ENCODE data around the gene PAQR3. TPM values are rescaled to one million over a fixed set of nuclear protein-coding genes. Genes with fewer than 3 reads are reported as not detected.
"Not testable (repeated sequence)": the region's sequence is repeated elsewhere in the genome, so short reads cannot be mapped to it uniquely, and the experiment has no call there.

The PAQR3 gene
- polyA plus RNA-seq, 2 donors = 2.1 to 4.0 TPM

DNA sequence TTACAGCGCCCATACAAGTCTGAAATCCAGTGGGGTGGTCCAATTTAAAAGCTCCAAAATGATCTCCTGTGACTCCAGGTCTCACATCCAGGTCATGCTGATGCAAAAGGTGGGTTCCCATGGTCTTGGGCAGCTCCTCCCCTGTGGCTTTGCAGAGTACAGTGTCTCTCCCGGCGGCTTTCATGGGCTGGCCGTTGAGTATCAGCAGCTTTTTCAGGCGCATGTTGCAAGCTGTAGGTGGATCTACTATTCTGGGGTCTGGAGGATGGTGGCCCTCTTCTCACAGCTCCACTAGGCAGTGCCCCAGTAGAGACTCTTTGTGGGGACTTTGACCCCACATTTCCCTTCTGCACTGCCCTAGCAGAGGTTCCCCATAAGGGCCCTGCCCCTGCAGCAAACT, 70.5 kb downstream of the PAQR3 start:
- not testable (repeated sequence) for H3K4me3 ChIP-seq (ENCODE audit: low read depth in 1 of 2, low read length in 2 of 2); H3K36me3 ChIP-seq (ENCODE audit: control insufficient read depth in 2 of 2, insufficient read depth in 2 of 2, low read length in 1 of 2); H3K27ac ChIP-seq (ENCODE audit: low read depth in 2 of 2, low read length in 1 of 2); H3K4me1 ChIP-seq (ENCODE audit: control insufficient read depth in 2 of 2, insufficient read depth in 2 of 2, low read length in 1 of 2); H3K27me3 ChIP-seq (ENCODE audit: control insufficient read depth in 1 of 2, insufficient read depth in 2 of 2, low read length in 2 of 2); H3K9me3 ChIP-seq (ENCODE audit: control insufficient read depth in 2 of 2, insufficient read depth in 1 of 2, low read depth in 1 of 2, low read length in 1 of 2)
- WGBS, 2 donors = 96 to 97% methylated on average over 5 of the region's 5 CpGs

DNA sequence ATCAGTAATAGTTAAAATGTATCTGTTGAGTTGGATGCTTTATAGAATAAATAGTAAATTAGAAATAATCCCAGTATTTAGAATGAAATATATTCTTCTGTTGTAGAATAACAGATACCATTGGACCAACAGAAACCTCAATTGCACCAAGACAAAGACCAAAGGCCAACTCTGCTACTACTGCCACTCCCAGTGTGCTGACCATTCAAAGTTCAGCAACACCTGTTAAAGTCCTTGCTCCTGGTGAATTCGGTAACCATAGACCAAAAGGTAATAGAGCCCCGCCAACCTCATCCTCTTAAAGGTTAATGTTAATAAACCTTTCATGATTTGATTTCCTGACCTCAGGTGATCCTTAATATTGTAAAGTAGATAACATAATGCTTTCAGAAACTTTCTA, 73.8 kb downstream of the PAQR3 start:
- no peaks in the 10 kb centered on the region for H3K27me3 ChIP-seq (ENCODE audit: control insufficient read depth in 1 of 2, insufficient read depth in 2 of 2, low read length in 2 of 2)
- H3K4me3 ChIP-seq (ENCODE audit: low read depth in 1 of 2, low read length in 2 of 2) = no peak overlapping the region
- H3K9me3 ChIP-seq (ENCODE audit: control insufficient read depth in 2 of 2, insufficient read depth in 1 of 2, low read depth in 1 of 2, low read length in 1 of 2) = no peaks in the 10 kb centered on the region
- WGBS, 2 donors = 74 to 97% methylated on average over 2 of the region's 2 CpGs
- no peak overlapping the region for H3K27ac ChIP-seq (ENCODE audit: low read depth in 2 of 2, low read length in 1 of 2)
- H3K36me3 ChIP-seq (ENCODE audit: control insufficient read depth in 2 of 2, insufficient read depth in 2 of 2, low read length in 1 of 2) = no peaks in the 10 kb centered on the region
- H3K4me1 ChIP-seq (ENCODE audit: control insufficient read depth in 2 of 2, insufficient read depth in 2 of 2, low read length in 1 of 2) = no peaks in the 10 kb centered on the region

GRCh38 chr4:78864405-78865024, 74.7 kb downstream of the PAQR3 start:
- 30 to 32% methylated on average over 3 of the region's 3 CpGs for WGBS, 2 donors
- no peaks in the 10 kb centered on the region for H3K27me3 ChIP-seq (ENCODE audit: control insufficient read depth in 1 of 2, insufficient read depth in 2 of 2, low read length in 2 of 2)
- H3K27ac ChIP-seq (ENCODE audit: low read depth in 2 of 2, low read length in 1 of 2) = no peak overlapping the region
- no peak overlapping the region for H3K4me3 ChIP-seq (ENCODE audit: low read depth in 1 of 2, low read length in 2 of 2)
- H3K9me3 ChIP-seq (ENCODE audit: control insufficient read depth in 2 of 2, insufficient read depth in 1 of 2, low read depth in 1 of 2, low read length in 1 of 2) = no peaks in the 10 kb centered on the region
- H3K4me1 ChIP-seq (ENCODE audit: control insufficient read depth in 2 of 2, insufficient read depth in 2 of 2, low read length in 1 of 2) = no peaks in the 10 kb centered on the region
- no peaks in the 10 kb centered on the region for H3K36me3 ChIP-seq (ENCODE audit: control insufficient read depth in 2 of 2, insufficient read depth in 2 of 2, low read length in 1 of 2)

DNA sequence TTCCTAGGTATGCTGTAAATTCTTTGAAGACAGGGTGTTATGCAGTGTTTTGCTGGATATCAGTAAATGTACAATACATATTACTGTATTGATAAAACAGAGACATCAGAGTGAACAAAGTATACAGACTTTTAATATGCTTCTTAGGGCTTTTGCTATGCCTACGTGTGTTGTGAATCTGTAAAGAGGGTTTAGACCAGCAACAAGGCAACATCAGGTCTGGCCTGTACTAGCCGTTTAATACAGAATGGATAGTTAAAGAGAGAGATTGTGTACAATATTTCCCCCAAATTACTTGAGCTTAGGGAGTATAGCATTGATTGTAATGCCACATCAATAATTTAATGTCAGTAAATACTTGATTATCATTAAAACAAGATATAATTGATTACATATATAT, 75.2 kb downstream of the PAQR3 start:
- no peaks in the 10 kb centered on the region for H3K9me3 ChIP-seq (ENCODE audit: control insufficient read depth in 2 of 2, insufficient read depth in 1 of 2, low read depth in 1 of 2, low read length in 1 of 2)
- WGBS, 2 donors = 74 to 75% methylated on average over 2 of the region's 2 CpGs
- no peak overlapping the region for H3K27ac ChIP-seq (ENCODE audit: low read depth in 2 of 2, low read length in 1 of 2)
- no peak overlapping the region for H3K4me3 ChIP-seq (ENCODE audit: low read depth in 1 of 2, low read length in 2 of 2)
- no peaks in the 10 kb centered on the region for H3K4me1 ChIP-seq (ENCODE audit: control insufficient read depth in 2 of 2, insufficient read depth in 2 of 2, low read length in 1 of 2)
- no peaks in the 10 kb centered on the region for H3K27me3 ChIP-seq (ENCODE audit: control insufficient read depth in 1 of 2, insufficient read depth in 2 of 2, low read length in 2 of 2)
- H3K36me3 ChIP-seq (ENCODE audit: control insufficient read depth in 2 of 2, insufficient read depth in 2 of 2, low read length in 1 of 2) = no peaks in the 10 kb centered on the region

GRCh38 chr4:78863254-78863869, 75.9 kb downstream of the PAQR3 start:
- H3K36me3 ChIP-seq (ENCODE audit: control insufficient read depth in 2 of 2, insufficient read depth in 2 of 2, low read length in 1 of 2) = no peaks in the 10 kb centered on the region
- no peaks in the 10 kb centered on the region for H3K27me3 ChIP-seq (ENCODE audit: control insufficient read depth in 1 of 2, insufficient read depth in 2 of 2, low read length in 2 of 2)
- whole genome bisulfite sequencing, 2 donors = 83 to 84% methylated on average over 5 of the region's 5 CpGs

DNA sequence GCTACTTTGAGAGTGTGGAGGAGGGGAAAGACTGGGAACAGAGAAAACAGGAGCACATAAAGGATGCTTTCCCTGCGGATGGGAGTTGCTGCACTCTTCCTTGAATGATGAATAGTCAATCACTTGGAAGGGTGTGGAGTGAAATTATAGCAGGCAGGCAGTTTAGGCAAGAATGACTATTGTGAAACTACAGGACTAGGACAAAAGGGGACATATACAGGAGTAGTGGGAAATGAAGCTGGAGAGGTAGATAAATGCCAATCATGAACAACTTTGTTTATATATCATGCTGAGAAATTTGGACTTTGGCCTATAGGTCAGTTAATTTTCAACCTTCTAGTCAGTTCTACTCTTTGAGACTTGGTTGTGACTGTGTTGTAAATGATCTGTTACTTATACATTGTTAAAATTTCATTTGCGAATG, 76.9 kb downstream of the PAQR3 start:
- 89 to 90% methylated on average over 2 of the region's 2 CpGs for WGBS, 2 donors
- Histone ChIP-seq H3K27me3 (ENCODE audit: control insufficient read depth in 1 of 2, insufficient read depth in 2 of 2, low read length in 2 of 2) (no peaks in the 10 kb centered on the region), H3K4me3 (ENCODE audit: low read depth in 1 of 2, low read length in 2 of 2) (no peak overlapping the region), H3K9me3 (ENCODE audit: control insufficient read depth in 2 of 2, insufficient read depth in 1 of 2, low read depth in 1 of 2, low read length in 1 of 2) (no peaks in the 10 kb centered on the region), H3K4me1 (ENCODE audit: control insufficient read depth in 2 of 2, insufficient read depth in 2 of 2, low read length in 1 of 2) (no peaks in the 10 kb centered on the region), H3K27ac (ENCODE audit: low read depth in 2 of 2, low read length in 1 of 2) (no peak overlapping the region), H3K36me3 (ENCODE audit: control insufficient read depth in 2 of 2, insufficient read depth in 2 of 2, low read length in 1 of 2) (no peaks in the 10 kb centered on the region)

More at GRCh38 chr4:78863254-78863869, 75.9 kb downstream of the PAQR3 start:
- H3K4me3 ChIP-seq (ENCODE audit: low read depth in 1 of 2, low read length in 2 of 2) = no peak overlapping the region
- H3K9me3 ChIP-seq (ENCODE audit: control insufficient read depth in 2 of 2, insufficient read depth in 1 of 2, low read depth in 1 of 2, low read length in 1 of 2) = no peaks in the 10 kb centered on the region
- H3K4me1 ChIP-seq (ENCODE audit: control insufficient read depth in 2 of 2, insufficient read depth in 2 of 2, low read length in 1 of 2) = no peaks in the 10 kb centered on the region
- no peak overlapping the region for H3K27ac ChIP-seq (ENCODE audit: low read depth in 2 of 2, low read length in 1 of 2)

Other genes with a start within 250 kb of the PAQR3 start
- gene BMP2K, start 163.1 kb downstream of the PAQR3 start, polyA plus RNA-seq = 10 to 100 TPM in 1 of 2 donors, 1 to 10 TPM in 1; 9.6 to 11.6 TPM

All from esophagus (tissue), 2 donors.